WTC11 (cell line): ENCODE results near the gene CLEC4E. TPM values are rescaled to one million over a fixed set of nuclear protein-coding genes. Genes with fewer than 3 reads are reported as not detected.
"Not testable (repeated sequence)": the region's sequence is repeated elsewhere in the genome, so short reads cannot be mapped to it uniquely, and the experiment has no call there.

Experiments used
- ATAC-seq: fragments of 200-7000 bp; cut with Tn5 transposase; 2 replicates; pipeline ENCODE4 v1.10.0; 2021; ENCODE audit warnings: mild to moderate bottlenecking, moderate library complexity
- CTCF ChIA-PET: fragments of 300-600 bp; sonication (Branson Sonifier 250); formaldehyde crosslinking; loops from one replicate; lab custom pipeline; 2021; ENCODE audit warnings: antibody characterized with exemption; lab: Charles Lee
- POLR2A ChIA-PET: fragments of 350-600 bp; sonication (Branson Sonifier 250); formaldehyde crosslinking; loops from one replicate; lab custom pipeline; 2021; ENCODE audit warnings: antibody characterized with exemption; lab: Charles Lee
- DNase-seq: peaks from one replicate; pipeline ENCODE4 v3.0.0; 2021; ENCODE audit warnings: low spot score
- H3K27ac Mint-ChIP-seq: 2 replicates; pipeline ENCODE4 v1.8.0; 2021; ENCODE audit warnings: mixed read lengths
- H3K27me3 Mint-ChIP-seq: 2 replicates; pipeline ENCODE4 v1.8.0; 2021; ENCODE audit warnings: low read depth, mild to moderate bottlenecking, moderate library complexity, mixed read lengths
- H3K36me3 Mint-ChIP-seq: 2 replicates; pipeline ENCODE4 v1.8.0; 2021; ENCODE audit warnings: mixed read lengths
- H3K4me1 Mint-ChIP-seq: 2 replicates; pipeline ENCODE4 v1.8.0; 2022; ENCODE audit warnings: mixed read lengths
- H3K4me3 Mint-ChIP-seq: 2 replicates; pipeline ENCODE4 v1.8.0; 2021; ENCODE audit warnings: mild to moderate bottlenecking, moderate library complexity, mixed read lengths
- H3K9me3 Mint-ChIP-seq: 2 replicates; pipeline ENCODE4 v1.8.0; 2021; ENCODE audit warnings: mixed read lengths
- EMX1 ChIP-seq: fragments of 250-450 bp; sonication (Bioruptor Pico); IDR thresholded peaks from 2 replicates; pipeline ENCODE4 v1.8.0; 2021; ENCODE audit warnings: mild to moderate bottlenecking
- ETV6 ChIP-seq: sonication (generic); formaldehyde crosslinking; IDR thresholded peaks from 2 replicates; pipeline ENCODE4 v1.8.1; 2022; ENCODE audit warnings: mild to moderate bottlenecking, missing genetic modification reagents
- FOXK1 ChIP-seq: sonication (generic); formaldehyde crosslinking; IDR thresholded peaks from 2 replicates; pipeline ENCODE4 v1.8.0; 2022; ENCODE audit warnings: mild to moderate bottlenecking, moderate library complexity, missing genetic modification reagents
- FOXP1 ChIP-seq: sonication (generic); formaldehyde crosslinking; IDR thresholded peaks from 2 replicates; pipeline ENCODE4 v1.8.0; 2022; ENCODE audit warnings: missing genetic modification reagents, mild to moderate bottlenecking, moderate library complexity, borderline replicate concordance
- MYBL2 ChIP-seq: sonication (generic); formaldehyde crosslinking; IDR thresholded peaks from 2 replicates; pipeline ENCODE4 v1.8.1; 2023; ENCODE audit warnings: mild to moderate bottlenecking, moderate library complexity, missing genetic modification reagents
- NFATC4 ChIP-seq: fragments of 250-450 bp; sonication (Bioruptor Pico); IDR thresholded peaks from 2 replicates; pipeline ENCODE4 v1.9.0; 2021; ENCODE audit warnings: mild to moderate bottlenecking
- RELA ChIP-seq: sonication (generic); formaldehyde crosslinking; IDR thresholded peaks from 2 replicates; pipeline ENCODE4 v1.8.1; 2022; ENCODE audit warnings: missing genetic modification reagents, mild to moderate bottlenecking, borderline replicate concordance
- ZBTB21 ChIP-seq: sonication (generic); formaldehyde crosslinking; IDR thresholded peaks from 2 replicates; pipeline ENCODE4 v1.8.1; 2023; ENCODE audit warnings: mild to moderate bottlenecking, missing genetic modification reagents, borderline replicate concordance
- ZNF263 ChIP-seq: sonication (generic); formaldehyde crosslinking; IDR thresholded peaks from 2 replicates; pipeline ENCODE4 v1.8.1; 2022; ENCODE audit warnings: low read depth, mild to moderate bottlenecking, moderate library complexity, missing genetic modification reagents
- ZNF317 ChIP-seq: sonication (generic); formaldehyde crosslinking; IDR thresholded peaks from 2 replicates; pipeline ENCODE4 v1.8.1; 2023; ENCODE audit warnings: low read depth, mild to moderate bottlenecking, moderate library complexity, missing genetic modification reagents, borderline replicate concordance
- total RNA-seq: library from RNA; stranded (reverse); gene quantifications from 3 replicates; pipeline ENCODE4 v1.2.3, GENCODE V29; 2021
- TF ChIP-seq, protein P1 (sequence below): sonication (generic); formaldehyde crosslinking; IDR thresholded peaks from 2 replicates; pipeline ENCODE4 v1.8.0; 2023; ENCODE audit warnings: missing genetic modification reagents
- TF ChIP-seq, protein P2 (sequence below): sonication (generic); formaldehyde crosslinking; conservative IDR thresholded peaks from 2 replicates; pipeline ENCODE4 v1.8.1; 2022; ENCODE audit warnings: mild to moderate bottlenecking, missing genetic modification reagents
- TF ChIP-seq, protein P3 (sequence below): fragments of 250-450 bp; sonication (Bioruptor Pico); IDR thresholded peaks from 2 replicates; pipeline ENCODE4 v2.1.2; 2022; ENCODE audit warnings: mild to moderate bottlenecking, moderate library complexity
- TF ChIP-seq, protein P4 (sequence below): sonication (generic); formaldehyde crosslinking; IDR thresholded peaks from 2 replicates; pipeline ENCODE4 v1.8.0; 2022; ENCODE audit warnings: missing genetic modification reagents
- TF ChIP-seq, protein P5 (sequence below): sonication (generic); formaldehyde crosslinking; IDR thresholded peaks from 2 replicates; pipeline ENCODE4 v1.8.1; 2023; ENCODE audit warnings: mild to moderate bottlenecking, missing genetic modification reagents, borderline replicate concordance
- TF ChIP-seq, protein P6 (sequence below): sonication (generic); formaldehyde crosslinking; IDR thresholded peaks from 2 replicates; pipeline ENCODE4 v1.8.1; 2023; ENCODE audit warnings: mild to moderate bottlenecking, missing genetic modification reagents

CLEC4E gene
- total RNA-seq, 1 experiment from 2014 or later = not detected

DNA sequence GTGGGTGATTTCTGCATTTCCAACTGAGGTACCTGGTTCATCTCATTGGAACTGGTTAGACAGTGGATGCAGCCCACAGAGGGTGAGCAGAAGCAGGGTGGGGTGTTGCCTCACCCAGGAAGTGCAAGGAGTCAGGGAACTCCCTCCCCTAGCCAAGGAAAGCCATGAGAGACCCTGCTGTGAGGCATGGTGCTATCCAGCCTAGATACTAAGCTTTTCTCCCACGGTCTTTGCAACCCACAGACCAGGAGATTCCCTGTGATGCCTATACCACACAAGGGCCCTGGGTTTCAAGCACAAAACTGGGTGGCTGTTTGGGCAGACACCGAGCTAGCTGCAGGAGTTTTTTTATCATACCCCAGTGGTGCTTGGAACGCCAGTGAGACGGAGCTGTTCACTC, 45.0 kb downstream of the CLEC4E start:
- H3K27me3 Mint-ChIP-seq, DNase-seq, ATAC-seq, H3K9me3 Mint-ChIP-seq, H3K4me3 Mint-ChIP-seq, H3K36me3 Mint-ChIP-seq, H3K27ac Mint-ChIP-seq, POLR2A ChIA-PET: not testable (repeated sequence)
- peaks cover 20% of the 10 kb centered on the region for H3K4me1 Mint-ChIP-seq
- CTCF ChIA-PET = interaction anchor here (0.6 kb wide), 1 partner anchor 180 kb away, joined by 5 read pairs; no protein-coding TSS in a partner anchor

DNA sequence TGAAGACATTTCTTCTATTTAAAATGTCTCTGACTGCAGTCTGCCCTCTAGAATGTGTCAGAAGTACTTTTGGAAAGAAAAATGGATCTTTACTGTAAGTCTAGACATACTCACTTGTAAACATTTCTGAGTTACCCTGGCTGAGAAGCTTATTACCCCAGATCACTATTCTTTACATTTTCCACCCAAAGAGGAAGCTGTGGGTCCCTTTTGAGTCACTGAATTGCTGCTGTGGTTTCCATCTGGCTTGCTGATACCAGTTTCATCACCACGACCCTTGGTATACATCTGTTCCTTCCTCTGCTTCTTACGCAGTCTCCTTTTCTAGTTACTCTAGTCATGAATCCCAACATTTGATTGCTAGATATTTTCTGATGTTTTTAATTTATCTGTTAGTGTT, 47.6 kb downstream of the CLEC4E start:
- POLR2A ChIA-PET = no interaction called here
- H3K27ac Mint-ChIP-seq = no peak overlapping the region
- peaks cover 10% of the 10 kb centered on the region for H3K4me1 Mint-ChIP-seq
- ATAC-seq = no peak
- CTCF ChIA-PET = interaction anchor here (2.3 kb wide), 1 partner anchor 51 kb away, joined by 8 read pairs; no protein-coding TSS in a partner anchor
- TF ChIP-seq ETV6 (CRISPR knock-in tag) (no peak), EMX1 (CRISPR knock-in tag) (no peak), FOXK1 (CRISPR knock-in tag) (no peak), NFATC4 (CRISPR knock-in tag) (no peak), RELA (CRISPR knock-in tag) (no peak), ZNF317 (CRISPR knock-in tag) (no peak), ZNF263 (no peak)
- TF ChIP-seq, protein P1, sequence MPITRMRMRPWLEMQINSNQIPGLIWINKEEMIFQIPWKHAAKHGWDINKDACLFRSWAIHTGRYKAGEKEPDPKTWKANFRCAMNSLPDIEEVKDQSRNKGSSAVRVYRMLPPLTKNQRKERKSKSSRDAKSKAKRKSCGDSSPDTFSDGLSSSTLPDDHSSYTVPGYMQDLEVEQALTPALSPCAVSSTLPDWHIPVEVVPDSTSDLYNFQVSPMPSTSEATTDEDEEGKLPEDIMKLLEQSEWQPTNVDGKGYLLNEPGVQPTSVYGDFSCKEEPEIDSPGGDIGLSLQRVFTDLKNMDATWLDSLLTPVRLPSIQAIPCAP (CRISPR knock-in tag) = no peak
- TF ChIP-seq, protein P2, sequence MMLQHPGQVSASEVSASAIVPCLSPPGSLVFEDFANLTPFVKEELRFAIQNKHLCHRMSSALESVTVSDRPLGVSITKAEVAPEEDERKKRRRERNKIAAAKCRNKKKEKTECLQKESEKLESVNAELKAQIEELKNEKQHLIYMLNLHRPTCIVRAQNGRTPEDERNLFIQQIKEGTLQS (CRISPR knock-in tag) = no peak
- no peak for DNase-seq
- no peak overlapping the region for H3K4me3 Mint-ChIP-seq
- H3K36me3 Mint-ChIP-seq = peaks cover 9% of the 10 kb centered on the region
- H3K27me3 Mint-ChIP-seq = no peaks in the 10 kb centered on the region; the same call in 1 of the 2 replicates
- peaks cover 13% of the 10 kb centered on the region for H3K9me3 Mint-ChIP-seq

DNA sequence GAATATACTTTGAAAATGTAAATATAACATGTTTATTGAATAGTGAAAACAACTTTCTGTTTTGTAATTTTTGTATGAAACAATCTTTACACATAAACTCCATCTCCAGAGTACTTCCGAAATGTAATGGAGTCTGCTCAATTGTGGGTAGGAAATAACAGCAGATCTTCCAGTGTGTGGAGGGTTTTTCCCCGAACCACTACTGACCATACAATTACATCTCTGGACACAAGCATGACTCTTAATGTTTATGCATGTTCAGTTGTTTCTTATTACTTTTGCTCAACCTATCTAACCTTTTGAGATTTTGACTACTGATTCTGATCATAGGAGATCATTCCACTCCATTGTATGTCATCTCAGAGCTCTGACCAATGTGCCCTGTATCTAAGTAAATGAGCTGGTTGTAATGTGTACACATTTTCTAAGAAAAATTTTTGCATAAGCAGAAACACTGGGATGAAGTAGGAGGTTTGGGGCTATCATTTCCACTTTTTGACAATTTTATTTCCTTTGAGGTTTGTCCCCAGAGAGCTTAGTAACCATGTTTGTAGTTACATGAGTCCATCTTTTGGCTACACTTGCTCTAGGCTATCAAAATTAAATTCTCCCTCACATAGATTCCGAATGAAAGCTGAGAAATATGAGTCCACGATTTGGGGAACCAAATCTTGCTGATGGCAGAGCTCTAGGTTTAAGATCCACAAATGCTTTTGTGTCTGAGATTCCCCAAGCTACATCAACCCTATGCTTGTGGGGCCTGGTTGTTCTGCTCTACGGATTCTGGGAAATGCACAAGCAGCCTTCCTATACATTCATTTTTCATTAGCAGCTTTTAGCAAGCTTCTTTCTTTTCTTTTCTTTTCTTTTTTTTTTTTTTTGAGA, 48.8 kb downstream of the CLEC4E start:
- H3K27ac Mint-ChIP-seq = no peak overlapping the region
- peaks cover 23% of the 10 kb centered on the region for H3K9me3 Mint-ChIP-seq
- DNase-seq (no peak), ATAC-seq (no peak)
- peaks cover 10% of the 10 kb centered on the region for H3K4me1 Mint-ChIP-seq
- H3K4me3 Mint-ChIP-seq = no peak overlapping the region
- H3K27me3 Mint-ChIP-seq = no peaks in the 10 kb centered on the region; the same call in 1 of the 2 replicates
- ChIA-PET POLR2A (no interaction called here), CTCF (interaction anchor here (2.3 kb wide), 1 partner anchor 52 kb away, joined by 8 read pairs; no protein-coding TSS in a partner anchor)
- H3K36me3 Mint-ChIP-seq = peaks cover 14% of the 10 kb centered on the region
- TF ChIP-seq FOXP1 (CRISPR knock-in tag) (no peak), ZBTB21 (CRISPR knock-in tag) (no peak), MYBL2 (CRISPR knock-in tag) (no peak)
- TF ChIP-seq, protein P3, sequence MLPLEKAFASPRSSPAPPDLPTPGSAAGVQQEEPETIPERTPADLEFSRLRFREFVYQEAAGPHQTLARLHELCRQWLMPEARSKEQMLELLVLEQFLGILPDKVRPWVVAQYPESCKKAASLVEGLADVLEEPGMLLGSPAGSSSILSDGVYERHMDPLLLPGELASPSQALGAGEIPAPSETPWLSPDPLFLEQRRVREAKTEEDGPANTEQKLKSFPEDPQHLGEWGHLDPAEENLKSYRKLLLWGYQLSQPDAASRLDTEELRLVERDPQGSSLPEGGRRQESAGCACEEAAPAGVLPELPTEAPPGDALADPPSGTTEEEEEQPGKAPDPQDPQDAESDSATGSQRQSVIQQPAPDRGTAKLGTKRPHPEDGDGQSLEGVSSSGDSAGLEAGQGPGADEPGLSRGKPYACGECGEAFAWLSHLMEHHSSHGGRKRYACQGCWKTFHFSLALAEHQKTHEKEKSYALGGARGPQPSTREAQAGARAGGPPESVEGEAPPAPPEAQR = no peak
- TF ChIP-seq, protein P4, sequence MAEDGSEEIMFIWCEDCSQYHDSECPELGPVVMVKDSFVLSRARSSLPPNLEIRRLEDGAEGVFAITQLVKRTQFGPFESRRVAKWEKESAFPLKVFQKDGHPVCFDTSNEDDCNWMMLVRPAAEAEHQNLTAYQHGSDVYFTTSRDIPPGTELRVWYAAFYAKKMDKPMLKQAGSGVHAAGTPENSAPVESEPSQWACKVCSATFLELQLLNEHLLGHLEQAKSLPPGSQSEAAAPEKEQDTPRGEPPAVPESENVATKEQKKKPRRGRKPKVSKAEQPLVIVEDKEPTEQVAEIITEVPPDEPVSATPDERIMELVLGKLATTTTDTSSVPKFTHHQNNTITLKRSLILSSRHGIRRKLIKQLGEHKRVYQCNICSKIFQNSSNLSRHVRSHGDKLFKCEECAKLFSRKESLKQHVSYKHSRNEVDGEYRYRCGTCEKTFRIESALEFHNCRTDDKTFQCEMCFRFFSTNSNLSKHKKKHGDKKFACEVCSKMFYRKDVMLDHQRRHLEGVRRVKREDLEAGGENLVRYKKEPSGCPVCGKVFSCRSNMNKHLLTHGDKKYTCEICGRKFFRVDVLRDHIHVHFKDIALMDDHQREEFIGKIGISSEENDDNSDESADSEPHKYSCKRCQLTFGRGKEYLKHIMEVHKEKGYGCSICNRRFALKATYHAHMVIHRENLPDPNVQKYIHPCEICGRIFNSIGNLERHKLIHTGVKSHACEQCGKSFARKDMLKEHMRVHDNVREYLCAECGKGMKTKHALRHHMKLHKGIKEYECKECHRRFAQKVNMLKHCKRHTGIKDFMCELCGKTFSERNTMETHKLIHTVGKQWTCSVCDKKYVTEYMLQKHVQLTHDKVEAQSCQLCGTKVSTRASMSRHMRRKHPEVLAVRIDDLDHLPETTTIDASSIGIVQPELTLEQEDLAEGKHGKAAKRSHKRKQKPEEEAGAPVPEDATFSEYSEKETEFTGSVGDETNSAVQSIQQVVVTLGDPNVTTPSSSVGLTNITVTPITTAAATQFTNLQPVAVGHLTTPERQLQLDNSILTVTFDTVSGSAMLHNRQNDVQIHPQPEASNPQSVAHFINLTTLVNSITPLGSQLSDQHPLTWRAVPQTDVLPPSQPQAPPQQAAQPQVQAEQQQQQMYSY = no peak
- TF ChIP-seq, protein P5, sequence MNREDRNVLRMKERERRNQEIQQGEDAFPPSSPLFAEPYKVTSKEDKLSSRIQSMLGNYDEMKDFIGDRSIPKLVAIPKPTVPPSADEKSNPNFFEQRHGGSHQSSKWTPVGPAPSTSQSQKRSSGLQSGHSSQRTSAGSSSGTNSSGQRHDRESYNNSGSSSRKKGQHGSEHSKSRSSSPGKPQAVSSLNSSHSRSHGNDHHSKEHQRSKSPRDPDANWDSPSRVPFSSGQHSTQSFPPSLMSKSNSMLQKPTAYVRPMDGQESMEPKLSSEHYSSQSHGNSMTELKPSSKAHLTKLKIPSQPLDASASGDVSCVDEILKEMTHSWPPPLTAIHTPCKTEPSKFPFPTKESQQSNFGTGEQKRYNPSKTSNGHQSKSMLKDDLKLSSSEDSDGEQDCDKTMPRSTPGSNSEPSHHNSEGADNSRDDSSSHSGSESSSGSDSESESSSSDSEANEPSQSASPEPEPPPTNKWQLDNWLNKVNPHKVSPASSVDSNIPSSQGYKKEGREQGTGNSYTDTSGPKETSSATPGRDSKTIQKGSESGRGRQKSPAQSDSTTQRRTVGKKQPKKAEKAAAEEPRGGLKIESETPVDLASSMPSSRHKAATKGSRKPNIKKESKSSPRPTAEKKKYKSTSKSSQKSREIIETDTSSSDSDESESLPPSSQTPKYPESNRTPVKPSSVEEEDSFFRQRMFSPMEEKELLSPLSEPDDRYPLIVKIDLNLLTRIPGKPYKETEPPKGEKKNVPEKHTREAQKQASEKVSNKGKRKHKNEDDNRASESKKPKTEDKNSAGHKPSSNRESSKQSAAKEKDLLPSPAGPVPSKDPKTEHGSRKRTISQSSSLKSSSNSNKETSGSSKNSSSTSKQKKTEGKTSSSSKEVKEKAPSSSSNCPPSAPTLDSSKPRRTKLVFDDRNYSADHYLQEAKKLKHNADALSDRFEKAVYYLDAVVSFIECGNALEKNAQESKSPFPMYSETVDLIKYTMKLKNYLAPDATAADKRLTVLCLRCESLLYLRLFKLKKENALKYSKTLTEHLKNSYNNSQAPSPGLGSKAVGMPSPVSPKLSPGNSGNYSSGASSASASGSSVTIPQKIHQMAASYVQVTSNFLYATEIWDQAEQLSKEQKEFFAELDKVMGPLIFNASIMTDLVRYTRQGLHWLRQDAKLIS (CRISPR knock-in tag) = no peak
- TF ChIP-seq, protein P6, sequence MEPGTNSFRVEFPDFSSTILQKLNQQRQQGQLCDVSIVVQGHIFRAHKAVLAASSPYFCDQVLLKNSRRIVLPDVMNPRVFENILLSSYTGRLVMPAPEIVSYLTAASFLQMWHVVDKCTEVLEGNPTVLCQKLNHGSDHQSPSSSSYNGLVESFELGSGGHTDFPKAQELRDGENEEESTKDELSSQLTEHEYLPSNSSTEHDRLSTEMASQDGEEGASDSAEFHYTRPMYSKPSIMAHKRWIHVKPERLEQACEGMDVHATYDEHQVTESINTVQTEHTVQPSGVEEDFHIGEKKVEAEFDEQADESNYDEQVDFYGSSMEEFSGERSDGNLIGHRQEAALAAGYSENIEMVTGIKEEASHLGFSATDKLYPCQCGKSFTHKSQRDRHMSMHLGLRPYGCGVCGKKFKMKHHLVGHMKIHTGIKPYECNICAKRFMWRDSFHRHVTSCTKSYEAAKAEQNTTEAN (CRISPR knock-in tag) = no peak
